ENCODE data around the gene STXBP6. TPM values are rescaled to one million over a fixed set of nuclear protein-coding genes. Genes with fewer than 3 reads are reported as not detected.

STXBP6 gene
- total and polyA plus RNA-seq, 10 of the 15 experiments (the other 5 are each of a cell fraction or from before 2014, with no cell fraction given): 1.2 to 47.3 (median 1.9) TPM

DNA sequence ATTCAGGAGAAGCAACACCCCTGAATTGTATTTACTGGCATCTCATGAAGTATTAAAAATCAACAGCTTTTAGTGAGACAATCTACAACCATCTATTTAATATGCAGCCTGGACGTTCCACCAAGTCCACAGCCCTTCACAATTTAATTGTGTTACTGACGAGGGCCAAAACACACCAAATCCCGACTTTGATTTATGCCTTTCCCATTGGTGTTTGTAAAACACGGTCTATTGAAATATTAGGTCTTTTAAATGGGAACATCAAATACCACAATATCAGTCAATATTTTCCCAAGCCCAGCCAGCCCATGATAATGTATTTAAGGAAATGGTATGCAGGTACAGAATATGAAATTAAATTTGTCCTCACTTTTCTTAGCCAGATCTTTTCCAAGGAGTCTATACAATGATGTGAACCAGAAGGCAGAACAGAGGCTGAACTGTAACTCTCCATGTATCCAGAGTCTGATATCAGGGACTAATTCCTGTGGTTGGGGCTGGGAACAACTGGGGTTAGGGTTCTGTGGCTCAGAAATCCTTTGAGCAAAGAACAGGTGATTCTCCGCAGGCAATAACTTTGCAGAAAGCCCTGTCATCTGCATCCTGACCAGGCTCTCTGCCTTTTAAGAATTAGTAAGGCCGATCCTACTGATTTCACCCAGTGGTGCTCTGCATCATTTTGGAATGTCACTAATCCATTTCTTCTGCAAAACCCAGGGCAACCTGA, 236.7 kb downstream of the STXBP6 start (continued):
- TF ChIP-seq SPI1 (IDR thresholded peaks at IDR 0.05; ENCODE audit: borderline replicate concordance, insufficient read depth, low read depth, low read length) (no peak), ESRRA (IDR thresholded peaks at IDR 0.05; ENCODE audit: low read length) (no peak)

- WGBS (ENCODE audit: insufficient coverage, insufficient replicate concordance, low lambda C conversion rate, missing lambda C conversion rate): 35% methylated on average over 2 of the region's 2 CpGs
- Histone ChIP-seq H3K79me2 (ENCODE audit: control insufficient read depth, insufficient read depth, low read length) (no peaks in the 10 kb centered on the region), H3K27me3 (replicated peaks in 1 of 2; ENCODE audit: control insufficient read depth in 2 of 2, insufficient read depth in 2 of 2, low read length in 1 of 2) (no peaks in the 10 kb centered on the region), H2AFZ (ENCODE audit: control insufficient read depth, low read depth, low read length) (no peak overlapping the region), H3K4me1 (ENCODE audit: control insufficient read depth, insufficient read depth, low read length) (no peaks in the 10 kb centered on the region), H4K20me1 (ENCODE audit: control insufficient read depth, insufficient read depth) (no peaks in the 10 kb centered on the region), H3K36me3 (ENCODE audit: control insufficient read depth in 2 of 2, insufficient read depth in 2 of 2, low read length in 1 of 2) (no peaks in the 10 kb centered on the region), H3K9me3 (replicated peaks; ENCODE audit: control insufficient read depth, insufficient read depth, low read length) (no peaks in the 10 kb centered on the region), H3K9ac (ENCODE audit: control insufficient read depth, insufficient read depth, low read length) (no peak overlapping the region), H3K27ac (ENCODE audit: control insufficient read depth, insufficient read depth) (no peak overlapping the region), H3K4me2 (ENCODE audit: control insufficient read depth, insufficient read depth) (no peak overlapping the region), H3K4me3 (no peak overlapping the region)
- no peak for ATAC-seq
- CTCF ChIA-PET: interaction anchor here (0.6 to 12.9 kb wide), 13 partner anchors 9 to 339 kb away, joined by 3 to 229 read pairs (median 6); no protein-coding TSS in a partner anchor
- RAD21 ChIA-PET (ENCODE audit: unreplicated experiment): interaction anchor here (0.8 to 8.4 kb wide), 11 partner anchors 29 to 324 kb away, joined by 3 to 129 read pairs (median 5); partner anchors contain the start of gene STXBP6
- in situ Hi-C loops (cut with MboI) (loop anchor here (5.0 kb wide), 1 partner anchor 323 kb away; no protein-coding TSS in a partner anchor), intact Hi-C loops (cut with micrococcal nuclease; ENCODE audit: unreplicated experiment) (loop anchor here (5.0 to 10.0 kb wide), 2 partner anchors 136 to 183 kb away; no protein-coding TSS in a partner anchor)
- DNase-seq (ENCODE audit: low read depth, low spot score): no peak
- SMC1A ChIA-PET (ENCODE audit: uncharacterized antibody, unreplicated experiment): interaction anchor here (0.9 to 13.5 kb wide), 25 partner anchors 9 to 341 kb away, joined by 3 to 217 read pairs (median 4); no protein-coding TSS in a partner anchor
- TF ChIP-seq ZZZ3 (IDR thresholded peaks at IDR 0.05; ENCODE audit: control insufficient read depth, insufficient read length, low read depth): no peak
- TF ChIP-seq ZBTB40 (IDR thresholded peaks at IDR 0.05; ENCODE audit: borderline replicate concordance): no peak
- no peak for TF ChIP-seq MTA2 (IDR thresholded peaks at IDR 0.05; ENCODE audit: low read depth)
- no peak for TF ChIP-seq SIX5 (IDR thresholded peaks at IDR 0.05; ENCODE audit: low read depth, low read length, severe bottlenecking)
- TF ChIP-seq STAT3 (IDR thresholded peaks at IDR 0.05; ENCODE audit: low read depth, low read length): no peak
- no peak for TF ChIP-seq CEBPB (IDR thresholded peaks at IDR 0.05; ENCODE audit: borderline replicate concordance in 1 of 2, low read depth in 2 of 2, low read length in 2 of 2)
- no TSS peak for BruUV-seq (replicated peaks)
- no peak for FAIRE-seq
- POLR2A ChIA-PET: no interaction called here
Measured at GRCh38 chr14:24809135-24809534, 240.8 kb downstream of the STXBP6 start.
